Measurements from ENCODE around the gene WNT7B.

WNT7B gene

DNA sequence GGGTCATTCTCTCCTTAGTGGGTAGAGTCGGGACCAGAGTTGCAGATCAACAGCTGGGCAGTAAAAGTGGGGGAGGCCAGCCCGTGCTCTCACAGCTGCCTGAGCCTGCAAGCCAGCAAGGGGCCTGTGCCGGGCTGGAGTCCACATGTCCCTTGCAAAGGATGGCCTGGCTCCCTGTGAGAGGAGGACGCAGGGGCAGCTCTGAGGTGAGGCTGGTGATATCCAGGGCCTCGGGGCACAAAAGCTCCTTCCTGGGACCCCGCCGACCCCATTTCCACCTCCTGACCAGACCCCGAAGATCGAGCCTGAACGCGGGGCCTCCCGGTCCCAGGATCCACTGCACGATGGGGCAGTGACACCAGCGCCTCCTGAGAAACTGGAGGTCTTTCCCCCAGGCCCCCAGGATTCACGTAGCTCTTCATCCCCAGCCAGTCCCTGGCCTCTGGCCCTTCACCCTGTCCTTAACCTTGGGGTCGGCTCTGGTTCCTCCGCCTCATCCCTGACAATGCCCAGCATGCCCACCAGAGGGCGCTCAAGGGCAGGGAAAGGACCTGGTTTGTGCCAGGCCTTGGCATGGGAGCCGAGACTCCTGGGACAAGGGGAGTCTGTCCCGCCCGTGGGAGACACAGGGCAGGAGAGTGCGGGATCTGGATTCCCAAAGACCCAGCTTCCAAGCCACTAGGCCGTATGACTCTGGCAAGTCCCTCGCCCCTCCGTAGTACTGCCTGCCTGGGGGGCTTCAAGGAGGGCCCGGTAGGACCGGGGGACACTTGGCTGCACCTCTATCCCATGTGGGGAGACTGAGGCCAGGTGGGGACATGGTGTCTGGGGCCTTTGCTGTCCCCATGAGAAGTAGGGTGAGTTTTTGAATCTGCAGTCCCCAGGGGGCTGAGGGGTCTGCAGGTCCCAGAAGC, 17.8 kb upstream of the WNT7B start:
- H3K9me3 ChIP-seq (ENCODE audit: control insufficient read depth, insufficient read depth, low read length), result no peaks in the 10 kb centered on the region
- H3K36me3 ChIP-seq (ENCODE audit: insufficient read depth, low read length), result no peaks in the 10 kb centered on the region
- peaks cover 9% of the 10 kb centered on the region; the same call in 1 of the 2 replicates for H3K4me1 ChIP-seq (ENCODE audit: insufficient read depth, low read length)
- no peak overlapping the region for H3K9ac ChIP-seq (ENCODE audit: low read depth, low read length)

- no peaks in the 10 kb centered on the region for H3K36me3 ChIP-seq (ENCODE audit: insufficient read depth, low read length)
- H3K9me3 ChIP-seq (ENCODE audit: control insufficient read depth, insufficient read depth, low read length), result no peaks in the 10 kb centered on the region
Measured at GRCh38 chr22:45993841-45994240, 16.9 kb upstream of the WNT7B start.

GRCh38 chr22:45993143-45993692, 16.3 kb upstream of the WNT7B start:
- no peaks in the 10 kb centered on the region for H3K36me3 ChIP-seq (ENCODE audit: insufficient read depth, low read length)
- H3K4me1 ChIP-seq (ENCODE audit: insufficient read depth, low read length), result peaks cover 9% of the 10 kb centered on the region; the same call in 1 of the 2 replicates
- H3K9ac ChIP-seq (ENCODE audit: low read depth, low read length), result no peak overlapping the region
- no peaks in the 10 kb centered on the region for H3K9me3 ChIP-seq (ENCODE audit: control insufficient read depth, insufficient read depth, low read length)

More at GRCh38 chr22:45993841-45994240, 16.9 kb upstream of the WNT7B start:
- H3K9ac ChIP-seq (ENCODE audit: low read depth, low read length), result no peak overlapping the region
- peaks cover 9% of the 10 kb centered on the region; the same call in 1 of the 2 replicates for H3K4me1 ChIP-seq (ENCODE audit: insufficient read depth, low read length)

- Histone ChIP-seq H3K9me3 (ENCODE audit: control insufficient read depth, insufficient read depth, low read length) (no peaks in the 10 kb centered on the region), H3K4me1 (ENCODE audit: insufficient read depth, low read length) (peaks cover 6% of the 10 kb centered on the region; the same call in 1 of the 2 replicates), H3K9ac (ENCODE audit: low read depth, low read length) (no peak overlapping the region), H3K36me3 (ENCODE audit: insufficient read depth, low read length) (no peaks in the 10 kb centered on the region)
Measured at GRCh38 chr22:45992737-45993136, 15.8 kb upstream of the WNT7B start.

DNA sequence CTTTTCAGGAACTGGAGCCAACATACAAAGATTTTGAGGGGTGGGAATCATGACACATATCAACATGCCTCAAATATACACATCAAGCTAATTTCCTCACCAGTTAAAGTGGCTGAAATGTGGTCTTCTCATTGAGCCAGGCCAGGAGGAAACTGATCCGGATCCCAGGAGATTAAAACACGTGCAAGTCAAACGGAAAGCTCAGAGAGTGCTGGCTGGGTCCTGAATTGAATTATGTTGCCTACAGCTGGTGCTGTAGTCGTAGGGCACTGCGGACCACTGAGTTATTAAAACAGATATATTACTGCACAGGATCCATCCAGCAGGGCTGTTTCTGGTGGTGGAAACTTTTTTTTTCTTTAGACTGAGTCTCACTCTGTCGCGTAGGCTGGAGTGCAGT, 14.1 kb upstream of the WNT7B start:
- H3K36me3 ChIP-seq (ENCODE audit: insufficient read depth, low read length), result no peaks in the 10 kb centered on the region
- no peak overlapping the region for H3K9ac ChIP-seq (ENCODE audit: low read depth, low read length)
- H3K4me1 ChIP-seq (ENCODE audit: insufficient read depth, low read length), result no peaks in the 10 kb centered on the region; the same call in 1 of the 2 replicates
- H3K9me3 ChIP-seq (ENCODE audit: control insufficient read depth, insufficient read depth, low read length), result no peaks in the 10 kb centered on the region

DNA sequence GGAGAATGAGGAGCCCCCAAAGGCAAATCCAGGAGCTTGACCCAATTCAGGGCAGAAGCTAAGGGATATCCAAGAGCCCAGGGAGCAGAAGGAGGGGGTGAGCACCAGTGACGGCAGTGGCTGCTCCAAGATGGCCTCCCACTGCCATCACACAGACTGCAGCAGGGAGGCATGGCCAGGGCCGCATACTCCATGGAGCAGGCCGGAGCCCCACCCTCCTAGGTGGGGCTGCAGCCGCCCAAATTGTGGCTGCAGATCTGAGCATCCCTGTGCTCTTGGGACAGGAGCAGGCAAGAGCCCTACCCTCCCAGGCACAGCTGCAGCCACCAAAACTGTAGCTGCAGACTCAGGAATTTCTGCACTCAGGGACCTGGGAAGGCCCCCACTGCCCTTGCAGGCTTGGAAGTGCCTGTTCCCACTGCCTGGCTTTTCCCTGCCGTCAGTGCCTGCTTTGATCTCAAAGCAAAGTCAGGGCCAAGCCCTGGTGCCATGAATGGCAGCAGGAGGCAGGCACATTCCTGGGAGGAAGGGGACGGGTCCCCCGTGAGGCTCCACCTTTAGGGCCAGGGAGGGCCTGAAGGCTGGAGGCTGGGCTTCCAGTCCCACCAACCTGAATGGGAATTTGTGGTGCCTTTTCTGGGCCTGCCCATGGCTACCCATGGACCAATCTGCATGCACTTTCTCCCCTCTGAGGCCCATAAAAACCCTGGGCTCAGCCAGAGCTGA, 10.3 kb upstream of the WNT7B start:
- Histone ChIP-seq H3K9ac (ENCODE audit: low read depth, low read length) (no peak overlapping the region), H3K4me1 (ENCODE audit: insufficient read depth, low read length) (no peaks in the 10 kb centered on the region), H3K36me3 (ENCODE audit: insufficient read depth, low read length) (no peaks in the 10 kb centered on the region), H3K9me3 (ENCODE audit: control insufficient read depth, insufficient read depth, low read length) (no peaks in the 10 kb centered on the region)

GRCh38 chr22:45984316-45984916, 7.5 kb upstream of the WNT7B start:
- H3K36me3 ChIP-seq (ENCODE audit: insufficient read depth, low read length), result no peaks in the 10 kb centered on the region
- no peaks in the 10 kb centered on the region for H3K9me3 ChIP-seq (ENCODE audit: control insufficient read depth, insufficient read depth, low read length)
- no peaks in the 10 kb centered on the region; the same call in 1 of the 2 replicates for H3K4me1 ChIP-seq (ENCODE audit: insufficient read depth, low read length)
- H3K9ac ChIP-seq (ENCODE audit: low read depth, low read length), result no peak overlapping the region

DNA sequence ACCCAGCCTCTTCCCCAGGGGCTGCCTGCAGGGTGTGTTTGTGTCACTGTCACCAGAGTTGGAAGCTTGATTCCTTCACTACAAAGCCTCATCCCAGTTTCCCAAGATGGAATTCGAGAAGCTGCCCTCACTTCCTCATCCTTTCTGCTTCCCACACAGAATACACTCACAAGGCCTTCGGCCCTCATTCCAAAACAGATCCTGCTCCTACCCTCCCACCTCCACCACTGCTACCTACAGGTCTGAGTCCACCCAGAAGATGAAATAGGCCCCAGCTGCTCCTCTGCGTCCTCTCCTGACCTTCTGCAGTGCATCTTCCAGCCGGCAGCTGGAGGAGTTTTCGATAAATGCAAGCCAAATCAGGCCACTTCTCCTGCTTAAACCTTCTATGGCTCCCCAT, 6.8 kb upstream of the WNT7B start:
- Histone ChIP-seq H3K9ac (ENCODE audit: low read depth, low read length) (no peak overlapping the region), H3K9me3 (ENCODE audit: control insufficient read depth, insufficient read depth, low read length) (no peaks in the 10 kb centered on the region), H3K4me1 (ENCODE audit: insufficient read depth, low read length) (no peaks in the 10 kb centered on the region; the same call in 1 of the 2 replicates), H3K36me3 (ENCODE audit: insufficient read depth, low read length) (no peaks in the 10 kb centered on the region)

GRCh38 chr22:45980761-45981160, 3.8 kb upstream of the WNT7B start:
- no peaks in the 10 kb centered on the region; the same call in 1 of the 2 replicates for H3K4me1 ChIP-seq (ENCODE audit: insufficient read depth, low read length)
- no peaks in the 10 kb centered on the region for H3K36me3 ChIP-seq (ENCODE audit: insufficient read depth, low read length)
- no peaks in the 10 kb centered on the region for H3K9me3 ChIP-seq (ENCODE audit: control insufficient read depth, insufficient read depth, low read length)
- H3K9ac ChIP-seq (ENCODE audit: low read depth, low read length), result no peak overlapping the region

DNA sequence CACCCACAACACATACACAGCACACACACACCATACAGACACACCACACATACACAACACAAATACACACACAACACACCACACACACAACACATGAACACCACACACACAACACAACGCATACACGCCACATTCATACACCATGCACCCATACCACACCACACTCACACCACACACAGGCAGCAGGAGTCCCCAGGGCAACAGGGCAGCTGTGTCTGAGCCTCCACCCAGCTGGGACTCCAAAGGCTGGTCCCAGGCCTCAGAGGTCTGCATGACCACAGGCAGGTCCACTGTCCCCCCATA, 3.3 kb upstream of the WNT7B start:
- Histone ChIP-seq H3K9me3 (ENCODE audit: control insufficient read depth, insufficient read depth, low read length) (no peaks in the 10 kb centered on the region), H3K36me3 (ENCODE audit: insufficient read depth, low read length) (no peaks in the 10 kb centered on the region), H3K9ac (ENCODE audit: low read depth, low read length) (no peak overlapping the region), H3K4me1 (ENCODE audit: insufficient read depth, low read length) (no peaks in the 10 kb centered on the region; the same call in 1 of the 2 replicates)

GRCh38 chr22:45978275-45978713, 1.3 kb upstream of the WNT7B start:
- H3K9ac ChIP-seq (ENCODE audit: low read depth, low read length), result peak overlapping the region; percentile 67; the same call in 1 of the 2 replicates
- peaks cover 5% of the 10 kb centered on the region; the same call in 1 of the 2 replicates for H3K9me3 ChIP-seq (ENCODE audit: control insufficient read depth, insufficient read depth, low read length)
- H3K4me1 ChIP-seq (ENCODE audit: insufficient read depth, low read length), result no peaks in the 10 kb centered on the region; the same call in 1 of the 2 replicates
- H3K36me3 ChIP-seq (ENCODE audit: insufficient read depth, low read length), result no peaks in the 10 kb centered on the region

DNA sequence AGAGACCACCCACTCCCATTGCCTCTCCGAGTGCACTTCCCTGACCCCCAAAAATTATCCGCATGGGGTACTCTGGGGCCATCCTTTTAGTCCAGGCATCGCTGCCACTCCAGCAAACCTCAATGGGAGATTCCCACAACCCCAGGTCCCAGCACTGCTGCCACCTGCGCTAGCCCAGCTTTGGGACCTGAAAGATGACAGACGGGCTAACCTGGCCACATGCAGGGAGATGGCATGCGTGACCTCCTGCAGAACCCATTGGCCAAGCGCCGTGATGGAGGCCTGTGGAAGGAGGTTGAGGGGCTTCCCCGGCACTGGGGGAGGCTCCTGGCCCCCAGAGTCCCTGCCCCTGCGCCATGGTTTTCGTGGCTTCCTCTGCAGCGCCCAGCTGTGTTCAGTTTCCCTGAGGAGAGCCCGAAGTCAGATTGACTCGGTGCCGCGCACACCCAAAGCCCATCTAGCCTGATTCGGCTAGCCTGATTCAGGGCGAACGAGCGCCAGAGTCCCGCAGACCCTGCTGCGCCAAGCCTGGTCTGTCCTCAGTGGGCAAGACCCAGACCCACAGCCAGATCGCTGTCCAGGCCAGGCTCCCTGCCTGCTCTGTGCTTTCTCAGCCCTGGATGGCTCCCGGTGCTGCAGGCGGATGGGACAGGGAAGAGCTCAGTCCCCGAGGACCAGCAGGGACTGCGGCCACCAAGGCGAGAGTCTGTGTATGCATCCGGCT, 751 bp upstream of the WNT7B start:
- H3K4me1 ChIP-seq (ENCODE audit: insufficient read depth, low read length), result no peaks in the 10 kb centered on the region; the same call in 1 of the 2 replicates
- peak overlapping the region; percentile 22; the same call in 1 of the 2 replicates for H3K9ac ChIP-seq (ENCODE audit: low read depth, low read length)
- H3K9me3 ChIP-seq (ENCODE audit: control insufficient read depth, insufficient read depth, low read length), result peaks cover 8% of the 10 kb centered on the region
- H3K36me3 ChIP-seq (ENCODE audit: insufficient read depth, low read length), result no peaks in the 10 kb centered on the region

- Histone ChIP-seq H3K9me3 (ENCODE audit: control insufficient read depth, insufficient read depth, low read length) (peaks cover 11% of the 10 kb centered on the region), H3K9ac (ENCODE audit: low read depth, low read length) (peak overlapping the region; percentile 50; the same call in 1 of the 2 replicates), H3K4me1 (ENCODE audit: insufficient read depth, low read length) (no peaks in the 10 kb centered on the region; the same call in 1 of the 2 replicates), H3K36me3 (ENCODE audit: insufficient read depth, low read length) (no peaks in the 10 kb centered on the region)
Measured at GRCh38 chr22:45976254-45977002, 534 bp downstream of the WNT7B start.

Data from ES-I3 (cell line).